Esophagus muscularis mucosa (tissue), 4 donors: ENCODE measurements around the gene PLCH1. TPM values are rescaled to one million over a fixed set of nuclear protein-coding genes. Genes with fewer than 3 reads are reported as not detected.

Experiments used
- DNase-seq: peaks from one replicate; pipeline ENCODE4 v3.0.0-alpha.2; 2017; ENCODE audit errors: extremely low spot score
- H3K27ac ChIP-seq, 4 donors: fragments of 200-600 bp; sonication (generic); replicated peaks in 1 of 4; 1 replicate in 3 of 4; 2 replicates in 1 of 4; pipeline ENCODE4 v1.5.1; 2016 to 2019; ENCODE audit warnings: mild to moderate bottlenecking in 1 of 4
- H3K27me3 ChIP-seq, 4 donors: fragments of 200-600 bp; sonication (generic); one replicate each; pipeline versions ENCODE4 v1.5.1 to v1.6.0; 2016 to 2019
- H3K36me3 ChIP-seq, 4 donors: fragments of 200-600 bp; sonication (generic); one replicate each; pipeline ENCODE4 v1.5.1; 2016 to 2019
- H3K4me1 ChIP-seq, 4 donors: fragments of 200-600 bp; sonication (generic); one replicate each; pipeline ENCODE4 v1.5.1; 2016 to 2019
- H3K4me3 ChIP-seq, 4 donors: fragments of 200-600 bp; sonication (generic); 1 replicate in 2 of 4; 2 replicates in 2 of 4; pipeline ENCODE4 v1.5.1; 2016 to 2019; ENCODE audit warnings: mild to moderate bottlenecking in 4 of 4, moderate library complexity in 1 of 4
- H3K9me3 ChIP-seq, 4 donors: fragments of 200-600 bp; sonication (generic); 1 replicate in 3 of 4; 2 replicates in 1 of 4; pipeline ENCODE4 v1.5.1; 2016 to 2019
- CTCF ChIP-seq, 3 experiments: fragments of 200-600 bp in 2 of 3; fragments of 450-650 bp in 1 of 3; sonication (generic) in 2 of 3; IDR thresholded peaks; one replicate each; pipeline ENCODE4 v1.5.1; 2017 to 2019; ENCODE audit warnings: antibody characterized with exemption in 3 of 3, mild to moderate bottlenecking in 2 of 3, moderate library complexity in 1 of 3
- EP300 ChIP-seq: sonication (generic); formaldehyde crosslinking; IDR thresholded peaks from one replicate; pipeline ENCODE4 v1.6.1; 2017; ENCODE audit warnings: antibody characterized with exemption
- POLR2A ChIP-seq: fragments of 450-650 bp; IDR thresholded peaks from one replicate; pipeline ENCODE4 v1.6.1; 2017; ENCODE audit warnings: antibody characterized with exemption, moderate library complexity, mild to moderate bottlenecking, low read depth
- POLR2AphosphoS5 ChIP-seq, 2 donors: sonication (generic); formaldehyde crosslinking; IDR thresholded peaks; one replicate each; pipeline ENCODE4 v1.6.1; 2017; ENCODE audit warnings: antibody characterized with exemption in 2 of 2
- WGBS: methylation state at CpG from one replicate; pipeline ENCODE4 v1.1.5; 2018; 5-methylcytosine and 5-hydroxymethylcytosine counted together
- intact Hi-C: fragments of 100-400 bp; cut with DNase I; formaldehyde crosslinking; loops from one replicate; pipeline ENCODE4 v1.15.1; 2023
- small RNA-seq, 3 donors: library from RNA; depleted of rRNA; stranded (forward); fragments of <200 nt; gene quantifications; one replicate each; pipeline ENCODE3, GENCODE V24; 2016
- total RNA-seq, 4 donors: library from RNA; depleted of rRNA; stranded (reverse); fragments of >200 nt; gene quantifications; one replicate each; pipeline versions ENCODE4 v1.1.0 to v1.2.1, GENCODE V29; 2016

PLCH1 gene
- total RNA-seq, 4 donors from 2014 or later: under 0.01 to 0.52 (median 0.36) TPM

GRCh38 chr3:155326901-155327300, 418.0 kb downstream of the PLCH1 start:
- Histone ChIP-seq H3K36me3 (no peaks in the 10 kb centered on the region), H3K4me1 (no peaks in the 10 kb centered on the region), H3K27me3 (no peaks in the 10 kb centered on the region), H3K4me3 (no peak overlapping the region), H3K27ac (no peak overlapping the region), H3K9me3 (no peaks in the 10 kb centered on the region)
- WGBS: 81% methylated on average over 4 of the region's 4 CpGs
- intact Hi-C loops: loop anchor here (10.0 kb wide), 1 partner anchor 1002 kb away; the partner anchor contains the start of gene DHX36
- DNase-seq: no peak
- TF ChIP-seq CTCF (IDR thresholded peaks at IDR 0.05): no peak
- TF ChIP-seq EP300: no peak
- no peak for TF ChIP-seq POLR2A
- no peak for TF ChIP-seq POLR2AphosphoS5 (IDR thresholded peaks at IDR 0.05)

DNA sequence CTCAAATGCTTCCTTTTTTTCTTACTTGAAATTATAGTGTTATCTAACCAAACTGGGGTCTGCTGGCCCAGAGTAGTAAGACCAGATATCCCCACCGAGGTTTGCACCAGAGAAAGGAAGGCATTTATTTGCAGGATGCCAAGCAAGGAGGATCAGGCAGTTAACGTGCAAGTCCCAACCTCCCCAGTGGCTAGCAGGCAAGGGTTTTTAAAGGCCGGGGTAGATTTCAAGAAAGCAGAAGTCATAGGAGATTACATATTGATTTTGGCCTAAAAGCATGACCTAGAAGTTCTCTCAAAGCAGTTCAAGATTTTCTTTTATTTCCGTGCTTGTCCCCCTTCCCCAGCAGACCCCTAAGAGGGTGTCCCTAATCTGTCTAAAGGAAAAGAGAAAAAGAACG, 418.6 kb downstream of the PLCH1 start:
- WGBS: 80% methylated on average over 5 of the region's 5 CpGs
- intact Hi-C loops: loop anchor here (10.0 kb wide), 1 partner anchor 1001 kb away; the partner anchor contains the start of gene DHX36

More for the DNA sequence above, 418.6 kb downstream of the PLCH1 start:
- no peak for DNase-seq
- Histone ChIP-seq H3K36me3 (no peaks in the 10 kb centered on the region), H3K9me3 (no peaks in the 10 kb centered on the region), H3K4me3 (no peak overlapping the region), H3K4me1 (no peaks in the 10 kb centered on the region), H3K27me3 (no peaks in the 10 kb centered on the region), H3K27ac (no peak overlapping the region)
- TF ChIP-seq POLR2AphosphoS5 (IDR thresholded peaks at IDR 0.05) (no peak), EP300 (no peak), POLR2A (no peak), CTCF (IDR thresholded peaks at IDR 0.05) (no peak)

Small RNA genes lying within 50 kb of the gene (small RNA-seq; reads per million reads assigned to genes)
- 0 reads per million in 3 donors for gene AC108729.3
- gene RN7SL715P: 0 reads per million in 3 donors

Other genes with a start within 250 kb of the PLCH1 start
- gene C3orf33, start 61.2 kb upstream of the PLCH1 start, total RNA-seq: 1 to 10 TPM; 2.8 to 3.7 (median 3.1) TPM
- gene SLC33A1, start 109.4 kb upstream of the PLCH1 start, total RNA-seq: 10 to 100 TPM; 17.4 to 22.2 (median 19.8) TPM
- 10 to 100 TPM; 21.4 to 27.4 (median 27.2) TPM for gene GMPS, start 125.6 kb upstream of the PLCH1 start, total RNA-seq